Stimulated activated memory B cell treated with anti-CD40 and anti-IgM and Interleukin-4, amounts not matched to agents 10 μg/mL and 1 μg/mL and 100 μg/mL, for 72 hours (primary cell): ENCODE data around the gene CLCN6.

Experiments
- ATAC-seq: fragments of 150-1000 bp; cut with Tn5 transposase; 2 replicates; pipeline ENCODE4 v1.10.0; 2021
- H3K27ac Mint-ChIP-seq: one replicate; pipeline ENCODE4 v1.8.0; 2022; ENCODE audit warnings: mild to moderate bottlenecking, mixed read lengths
- H3K27me3 Mint-ChIP-seq: one replicate; pipeline ENCODE4 v1.8.0; 2022; ENCODE audit warnings: mixed read lengths
- H3K36me3 Mint-ChIP-seq: one replicate; pipeline ENCODE4 v1.8.0; 2022; ENCODE audit warnings: mixed read lengths
- H3K4me1 Mint-ChIP-seq: one replicate; pipeline ENCODE4 v1.8.0; 2022; ENCODE audit warnings: mixed read lengths
- H3K4me3 Mint-ChIP-seq: one replicate; pipeline ENCODE4 v1.8.0; 2022; ENCODE audit warnings: mild to moderate bottlenecking, moderate library complexity, mixed read lengths
- H3K9me3 Mint-ChIP-seq: one replicate; pipeline ENCODE4 v1.8.0; 2022; ENCODE audit warnings: mixed read lengths

The CLCN6 gene

GRCh38 chr1:11868331-11868980 lies 62.5 kb downstream of the CLCN6 start:
- Mint-ChIP-seq H3K4me3 (no peak overlapping the region), H3K36me3 (no peaks in the 10 kb centered on the region), H3K27me3 (peaks cover 44% of the 10 kb centered on the region), H3K4me1 (no peaks in the 10 kb centered on the region), H3K9me3 (no peaks in the 10 kb centered on the region), H3K27ac (no peak overlapping the region)
- ATAC-seq: no peak

DNA sequence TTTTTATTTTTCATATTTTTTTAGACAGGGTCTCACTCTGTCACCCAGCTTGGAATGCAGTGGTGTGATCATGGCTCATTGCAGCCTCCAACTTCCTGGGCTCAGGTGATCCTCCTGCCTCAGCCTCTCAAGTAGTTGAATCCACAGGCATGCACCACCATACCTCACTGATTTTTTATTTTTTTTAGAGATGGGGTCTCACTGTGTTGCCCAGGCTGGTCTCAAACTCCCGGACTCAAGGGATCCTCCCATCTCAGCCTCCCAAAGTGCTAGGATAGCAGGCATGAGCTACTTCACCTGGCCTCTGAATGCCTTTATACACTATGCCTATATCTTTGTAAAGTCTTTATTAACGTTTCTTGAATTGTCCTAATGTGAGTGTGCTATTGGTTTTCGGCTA lies 63.1 kb downstream of the CLCN6 start:
- H3K9me3 Mint-ChIP-seq: no peaks in the 10 kb centered on the region
- no peak overlapping the region for H3K4me3 Mint-ChIP-seq
- peaks cover 51% of the 10 kb centered on the region for H3K27me3 Mint-ChIP-seq
- H3K27ac Mint-ChIP-seq: no peak overlapping the region
- no peaks in the 10 kb centered on the region for H3K4me1 Mint-ChIP-seq
- no peaks in the 10 kb centered on the region for H3K36me3 Mint-ChIP-seq
- no peak for ATAC-seq

DNA sequence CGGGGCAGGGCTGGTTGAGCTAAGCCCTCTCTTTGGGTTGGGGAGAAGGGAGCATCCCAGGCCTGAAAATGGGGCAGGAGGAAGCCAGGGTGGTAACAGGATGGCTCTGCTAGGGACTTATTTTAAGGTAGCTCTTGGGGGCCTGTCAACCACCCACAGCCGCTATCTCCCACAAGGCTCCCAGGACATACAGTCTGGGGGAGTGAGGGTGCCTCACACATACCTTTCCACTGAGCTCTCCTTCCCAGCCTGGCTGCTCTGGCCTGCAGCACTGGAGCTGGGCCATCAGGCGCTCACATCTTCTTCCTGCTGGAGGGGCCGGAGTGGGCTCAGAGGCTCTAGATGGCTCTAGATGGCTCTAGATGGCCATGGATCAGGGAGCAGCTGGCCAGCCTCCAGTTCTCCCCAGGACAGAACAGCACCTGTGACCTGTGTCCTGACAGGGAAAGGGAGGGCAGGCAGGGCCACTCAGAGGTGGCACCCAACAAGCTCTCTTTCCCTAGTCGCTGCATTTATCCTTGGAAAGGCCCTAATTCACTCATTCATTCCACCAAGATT lies 63.7 kb downstream of the CLCN6 start:
- no peak for ATAC-seq
- H3K9me3 Mint-ChIP-seq: no peaks in the 10 kb centered on the region
- H3K36me3 Mint-ChIP-seq: no peaks in the 10 kb centered on the region
- H3K27me3 Mint-ChIP-seq: peaks cover 56% of the 10 kb centered on the region
- H3K4me1 Mint-ChIP-seq: no peaks in the 10 kb centered on the region
- H3K4me3 Mint-ChIP-seq: no peak overlapping the region
- no peak overlapping the region for H3K27ac Mint-ChIP-seq

GRCh38 chr1:11872545-11872944 lies 66.6 kb downstream of the CLCN6 start:
- H3K4me3 Mint-ChIP-seq: no peak overlapping the region
- peaks cover 74% of the 10 kb centered on the region for H3K27me3 Mint-ChIP-seq
- H3K27ac Mint-ChIP-seq: no peak overlapping the region
- no peaks in the 10 kb centered on the region for H3K36me3 Mint-ChIP-seq
- H3K4me1 Mint-ChIP-seq: no peaks in the 10 kb centered on the region
- ATAC-seq: no peak
- H3K9me3 Mint-ChIP-seq: no peaks in the 10 kb centered on the region

DNA sequence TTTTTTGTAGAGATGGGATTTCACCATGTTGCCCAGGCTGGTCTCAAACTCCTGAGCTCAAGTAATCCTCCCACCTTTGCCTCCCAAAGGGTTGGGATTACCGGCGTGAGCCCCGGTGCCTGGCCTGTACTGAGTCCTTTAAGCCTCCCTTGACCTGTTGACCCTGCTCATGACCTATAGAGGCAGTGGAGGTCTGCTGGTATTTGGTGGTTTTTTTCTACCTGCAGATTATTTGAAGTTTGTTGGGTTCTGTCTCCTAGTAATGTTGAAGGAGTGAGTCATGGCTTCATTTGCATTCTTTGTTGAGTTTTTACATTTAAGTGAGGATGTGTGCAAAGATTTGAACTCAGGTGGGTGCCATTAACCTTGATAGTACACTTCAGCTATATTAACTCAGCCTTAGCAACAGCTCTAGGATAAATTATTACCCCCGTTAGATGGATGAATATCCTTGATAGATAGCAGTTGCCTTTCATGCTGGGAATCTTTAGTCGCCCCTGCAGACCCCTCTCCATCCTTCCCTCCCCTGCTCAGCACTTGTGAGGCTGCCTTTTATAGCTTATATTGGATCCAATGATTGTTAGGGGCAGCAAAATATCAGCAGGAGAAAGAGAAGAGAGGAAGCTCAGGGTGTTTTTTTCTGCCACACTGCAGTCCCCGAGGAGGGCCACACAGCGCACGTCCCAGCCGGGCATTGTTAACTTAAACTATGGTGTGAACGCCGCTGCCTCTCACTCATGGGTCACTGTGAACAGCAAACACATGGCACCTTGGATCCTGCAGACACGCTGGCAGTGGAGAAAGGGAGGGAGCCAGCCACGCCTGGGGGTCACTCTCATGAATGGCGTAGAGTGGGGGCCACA lies 67.6 kb downstream of the CLCN6 start:
- Mint-ChIP-seq H3K9me3 (no peaks in the 10 kb centered on the region), H3K36me3 (no peaks in the 10 kb centered on the region), H3K27ac (no peak overlapping the region), H3K27me3 (peaks cover 76% of the 10 kb centered on the region), H3K4me1 (no peaks in the 10 kb centered on the region), H3K4me3 (no peak overlapping the region)
- ATAC-seq: no peak

DNA sequence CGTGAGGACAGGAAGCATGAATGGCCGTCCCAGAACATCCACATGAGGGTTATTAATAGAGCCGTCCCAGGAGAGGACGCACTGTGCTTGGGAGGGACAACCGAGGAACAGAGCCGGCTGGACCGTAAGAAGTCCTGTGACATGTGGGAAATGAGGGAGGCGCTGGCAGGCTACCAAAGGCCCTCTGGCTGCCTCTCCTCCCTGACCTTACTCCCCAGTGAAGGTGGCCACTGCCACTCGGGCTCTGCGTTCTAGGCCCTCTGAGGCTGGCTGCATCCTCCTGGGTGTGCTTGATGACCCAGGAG lies 68.2 kb downstream of the CLCN6 start:
- Mint-ChIP-seq H3K27ac (no peak overlapping the region), H3K4me3 (no peak overlapping the region), H3K9me3 (no peaks in the 10 kb centered on the region), H3K4me1 (no peaks in the 10 kb centered on the region), H3K27me3 (peaks cover 80% of the 10 kb centered on the region), H3K36me3 (no peaks in the 10 kb centered on the region)
- ATAC-seq: no peak

DNA sequence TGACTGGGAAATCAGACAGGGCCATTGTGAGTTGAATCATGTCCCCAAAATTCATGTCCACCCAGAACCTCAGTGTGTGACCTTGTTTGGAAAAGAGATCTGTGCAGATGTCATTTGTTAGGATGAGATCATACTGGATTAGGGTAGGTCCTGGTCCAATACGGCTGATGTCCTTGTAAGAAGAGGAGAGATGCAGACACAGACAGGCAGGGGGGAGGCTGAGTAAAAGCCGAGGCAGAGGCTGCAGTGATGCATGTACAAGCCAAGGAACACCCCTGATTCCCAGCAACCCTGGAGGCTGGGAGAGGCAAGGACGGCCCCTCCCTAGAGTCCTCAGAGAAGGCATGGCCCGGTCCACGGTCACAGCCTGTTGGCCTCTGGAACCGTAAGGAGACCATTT lies 68.6 kb downstream of the CLCN6 start:
- Mint-ChIP-seq H3K9me3 (no peaks in the 10 kb centered on the region), H3K27me3 (peaks cover 80% of the 10 kb centered on the region), H3K4me1 (no peaks in the 10 kb centered on the region), H3K27ac (no peak overlapping the region), H3K36me3 (no peaks in the 10 kb centered on the region), H3K4me3 (no peak overlapping the region)
- no peak for ATAC-seq

- no peak for ATAC-seq
- no peaks in the 10 kb centered on the region for H3K36me3 Mint-ChIP-seq
- no peaks in the 10 kb centered on the region for H3K9me3 Mint-ChIP-seq
- no peak overlapping the region for H3K27ac Mint-ChIP-seq
- no peak overlapping the region for H3K4me3 Mint-ChIP-seq
- no peaks in the 10 kb centered on the region for H3K4me1 Mint-ChIP-seq
- peaks cover 76% of the 10 kb centered on the region for H3K27me3 Mint-ChIP-seq
Measured at GRCh38 chr1:11875094-11875493, 69.1 kb downstream of the CLCN6 start.

DNA sequence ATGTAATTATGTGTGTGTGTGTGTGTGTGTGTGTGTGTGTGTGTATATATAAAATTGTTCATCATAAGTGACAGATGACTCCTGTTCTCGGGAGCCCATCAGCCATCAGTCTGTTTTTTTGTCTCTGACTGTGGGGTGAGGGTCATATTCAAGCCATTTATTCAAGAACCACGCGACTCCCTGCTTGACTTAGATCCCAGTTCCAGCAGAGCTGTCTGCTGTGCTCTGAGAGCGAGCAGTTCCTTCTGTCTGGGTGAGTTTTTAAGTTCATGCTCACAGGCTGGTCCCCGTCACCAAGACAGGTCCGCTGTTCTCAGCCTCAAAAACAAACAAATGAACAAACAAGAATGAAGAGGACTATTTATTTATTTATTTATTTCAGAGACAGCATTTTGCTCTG lies 71.1 kb downstream of the CLCN6 start:
- H3K4me1 Mint-ChIP-seq: no peaks in the 10 kb centered on the region
- no peaks in the 10 kb centered on the region for H3K9me3 Mint-ChIP-seq
- H3K4me3 Mint-ChIP-seq: no peak overlapping the region
- ATAC-seq: no peak
- no peak overlapping the region for H3K27ac Mint-ChIP-seq
- H3K27me3 Mint-ChIP-seq: peaks cover 66% of the 10 kb centered on the region
- H3K36me3 Mint-ChIP-seq: no peaks in the 10 kb centered on the region

- Mint-ChIP-seq H3K4me3 (no peak overlapping the region), H3K4me1 (no peaks in the 10 kb centered on the region), H3K27ac (no peak overlapping the region), H3K27me3 (peaks cover 78% of the 10 kb centered on the region), H3K36me3 (no peaks in the 10 kb centered on the region), H3K9me3 (no peaks in the 10 kb centered on the region)
- no peak for ATAC-seq
Measured at GRCh38 chr1:11878081-11878890, 72.3 kb downstream of the CLCN6 start.

GRCh38 chr1:11878891-11879190 lies 72.8 kb downstream of the CLCN6 start:
- Mint-ChIP-seq H3K9me3 (no peaks in the 10 kb centered on the region), H3K27me3 (peaks cover 79% of the 10 kb centered on the region), H3K36me3 (no peaks in the 10 kb centered on the region), H3K27ac (no peak overlapping the region), H3K4me1 (no peaks in the 10 kb centered on the region), H3K4me3 (no peak overlapping the region)
- no peak for ATAC-seq

GRCh38 chr1:11879311-11880180 lies 73.6 kb downstream of the CLCN6 start:
- H3K27me3 Mint-ChIP-seq: peaks cover 72% of the 10 kb centered on the region
- ATAC-seq: peak; percentile 5
- H3K36me3 Mint-ChIP-seq: no peaks in the 10 kb centered on the region
- no peaks in the 10 kb centered on the region for H3K4me1 Mint-ChIP-seq
- H3K27ac Mint-ChIP-seq: no peak overlapping the region
- H3K9me3 Mint-ChIP-seq: no peaks in the 10 kb centered on the region
- H3K4me3 Mint-ChIP-seq: no peak overlapping the region

DNA sequence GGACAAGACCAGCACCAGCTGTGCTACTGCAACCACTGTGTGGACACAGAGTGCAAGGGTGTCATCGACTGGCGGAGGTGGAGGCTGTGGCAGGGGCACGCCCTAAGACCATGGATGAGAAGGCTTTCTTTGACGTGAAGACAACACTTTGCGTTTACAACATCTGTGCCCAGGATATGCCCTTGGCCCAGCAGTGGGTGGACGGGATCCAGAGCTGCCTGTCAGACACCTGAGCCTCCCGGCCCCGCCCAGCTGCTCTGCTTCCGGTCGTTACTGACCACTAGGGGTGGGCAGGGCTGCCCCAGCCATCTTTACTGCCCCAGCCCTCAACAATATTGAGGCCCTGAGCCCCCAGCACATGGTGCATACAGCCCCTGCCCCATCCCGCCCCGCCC lies 74.2 kb downstream of the CLCN6 start:
- peaks cover 68% of the 10 kb centered on the region for H3K27me3 Mint-ChIP-seq
- no peak overlapping the region for H3K27ac Mint-ChIP-seq
- H3K4me1 Mint-ChIP-seq: no peaks in the 10 kb centered on the region
- no peak overlapping the region for H3K4me3 Mint-ChIP-seq
- no peaks in the 10 kb centered on the region for H3K36me3 Mint-ChIP-seq
- ATAC-seq: peak; percentile 13
- no peaks in the 10 kb centered on the region for H3K9me3 Mint-ChIP-seq

- no peak overlapping the region for H3K27ac Mint-ChIP-seq
- no peak overlapping the region for H3K4me3 Mint-ChIP-seq
- H3K36me3 Mint-ChIP-seq: no peaks in the 10 kb centered on the region
- ATAC-seq: no peak
- H3K4me1 Mint-ChIP-seq: no peaks in the 10 kb centered on the region
- H3K9me3 Mint-ChIP-seq: no peaks in the 10 kb centered on the region
- peaks cover 58% of the 10 kb centered on the region for H3K27me3 Mint-ChIP-seq
Measured at GRCh38 chr1:11880911-11881748, 75.1 kb downstream of the CLCN6 start.
